Measurements from ENCODE around the gene HTRA3.

Gene HTRA3

GRCh38 chr4:8297141-8297601 lies 27.6 kb downstream of the HTRA3 start:
- no peak for DNase-seq

DNA sequence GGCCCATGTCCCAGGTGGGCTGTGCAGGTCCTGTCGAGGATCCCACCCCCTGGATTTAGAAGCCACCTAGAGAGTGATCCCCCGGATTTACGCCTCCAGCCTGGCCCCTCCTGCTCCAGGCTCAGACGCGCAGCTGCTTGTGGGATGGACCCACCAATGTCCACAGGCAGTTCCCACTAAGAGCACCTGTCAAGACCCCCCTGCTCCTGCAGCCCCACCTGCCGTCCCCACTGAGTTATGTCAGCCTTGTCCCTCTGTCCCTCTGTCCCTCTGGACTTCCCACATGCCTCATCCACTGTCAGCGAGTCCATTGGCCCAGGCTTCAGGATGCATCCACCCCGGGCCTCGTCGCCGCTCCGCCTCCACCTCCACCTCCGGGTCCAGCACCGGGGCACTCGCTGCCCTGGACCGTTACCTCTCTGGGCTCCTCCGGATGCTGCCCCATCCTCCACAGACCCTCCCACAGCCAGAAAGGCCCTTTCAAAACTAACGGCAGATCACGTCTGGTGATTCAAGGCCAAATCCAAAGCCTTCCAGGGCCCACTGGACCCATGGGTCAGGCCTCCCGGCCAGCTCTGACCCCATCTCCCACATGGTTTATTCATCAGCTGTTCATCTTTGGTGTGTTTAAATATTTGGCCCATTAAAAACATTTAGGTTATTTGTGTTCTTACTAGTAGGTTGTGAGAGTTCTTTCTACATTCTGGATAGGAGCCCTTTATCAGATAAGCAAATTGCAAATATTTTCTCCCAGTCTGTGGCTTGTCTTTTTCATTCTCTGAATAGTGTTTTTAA lies 28.3 kb downstream of the HTRA3 start:
- no peak for DNase-seq

DNA sequence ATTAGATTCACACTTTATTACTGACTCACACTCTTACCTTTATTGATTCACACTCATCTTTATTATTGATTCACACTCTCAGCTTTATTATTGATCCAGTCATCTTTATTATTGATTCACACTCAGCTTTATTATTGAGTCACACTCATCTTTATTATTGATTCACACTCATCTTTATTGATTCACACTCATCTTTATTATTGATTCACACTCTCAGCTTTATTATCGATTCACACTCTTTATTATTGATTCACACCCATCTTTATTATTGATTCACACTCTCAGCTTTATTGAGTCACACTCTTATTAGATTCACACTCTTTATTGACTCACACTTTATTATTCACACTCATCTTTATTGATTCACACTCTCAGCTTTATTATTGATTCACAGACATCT lies 31.3 kb downstream of the HTRA3 start:
- no peak for DNase-seq

- DNase-seq: no peak
These were observed 32.5 kb downstream of the HTRA3 start for GRCh38 chr4:8301851-8302730.

DNA sequence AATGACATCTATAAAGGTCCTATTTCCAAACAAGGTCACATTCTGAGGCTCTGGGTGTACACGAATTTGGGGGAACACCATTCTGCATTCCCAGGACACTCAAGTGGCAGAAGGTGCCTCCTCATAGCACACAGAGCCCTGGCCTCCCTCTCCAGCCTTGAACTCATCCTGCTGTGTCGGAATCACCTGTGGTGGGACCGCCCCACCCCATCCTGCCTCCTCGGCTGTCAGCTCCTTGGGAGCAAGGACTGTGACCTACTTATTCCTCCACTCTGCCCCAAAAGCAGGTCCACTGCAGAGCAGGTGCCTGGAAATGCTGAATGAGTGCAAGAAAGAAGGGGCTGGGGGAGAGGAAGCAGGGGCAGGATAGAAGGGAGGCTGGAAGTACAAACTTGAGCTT lies 33.5 kb downstream of the HTRA3 start:
- no peak for DNase-seq

- DNase-seq: no peak
These were observed 34.1 kb downstream of the HTRA3 start for GRCh38 chr4:8303485-8304281.

DNA sequence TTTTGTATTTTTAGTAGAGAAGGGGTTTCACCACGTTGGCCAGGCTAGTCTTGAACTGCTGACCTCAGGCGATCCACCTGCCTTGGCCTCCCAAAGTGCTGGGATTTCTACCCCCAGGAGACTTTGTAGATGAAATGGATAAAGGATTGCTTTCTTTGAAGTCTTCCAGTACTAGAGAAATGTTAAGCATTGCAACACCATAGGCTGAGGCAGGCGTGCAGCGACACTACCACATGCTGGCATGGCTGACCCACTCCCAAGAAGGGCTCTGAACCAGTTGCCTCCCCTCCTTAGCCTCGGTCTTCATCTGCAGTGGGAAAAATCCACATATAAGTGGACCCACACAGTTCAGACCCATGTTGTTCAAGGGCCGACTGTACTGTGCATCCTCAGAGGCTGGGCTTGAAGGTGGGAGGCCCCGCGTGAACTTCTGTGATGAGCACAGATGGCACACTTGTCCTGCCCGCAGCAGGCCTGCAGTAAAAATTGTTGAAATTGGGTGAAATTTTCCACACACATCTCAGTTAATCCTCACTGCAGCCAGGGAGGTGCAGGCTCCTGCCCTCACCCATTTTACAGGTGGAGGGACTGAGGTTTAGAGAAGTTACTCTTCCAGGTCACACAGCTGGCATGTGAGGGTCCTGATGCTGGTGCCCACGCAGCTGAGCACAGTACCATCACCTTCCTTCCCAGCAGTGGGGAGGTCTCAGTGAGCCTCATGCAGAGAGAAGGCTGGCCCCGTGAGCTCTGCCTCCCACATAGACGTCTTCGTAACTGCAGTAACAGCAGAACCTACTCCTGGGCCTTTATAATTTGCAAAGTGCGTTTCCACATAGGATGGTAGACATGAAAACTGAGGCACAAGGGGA lies 35.5 kb downstream of the HTRA3 start:
- DNase-seq: no peak

DNA sequence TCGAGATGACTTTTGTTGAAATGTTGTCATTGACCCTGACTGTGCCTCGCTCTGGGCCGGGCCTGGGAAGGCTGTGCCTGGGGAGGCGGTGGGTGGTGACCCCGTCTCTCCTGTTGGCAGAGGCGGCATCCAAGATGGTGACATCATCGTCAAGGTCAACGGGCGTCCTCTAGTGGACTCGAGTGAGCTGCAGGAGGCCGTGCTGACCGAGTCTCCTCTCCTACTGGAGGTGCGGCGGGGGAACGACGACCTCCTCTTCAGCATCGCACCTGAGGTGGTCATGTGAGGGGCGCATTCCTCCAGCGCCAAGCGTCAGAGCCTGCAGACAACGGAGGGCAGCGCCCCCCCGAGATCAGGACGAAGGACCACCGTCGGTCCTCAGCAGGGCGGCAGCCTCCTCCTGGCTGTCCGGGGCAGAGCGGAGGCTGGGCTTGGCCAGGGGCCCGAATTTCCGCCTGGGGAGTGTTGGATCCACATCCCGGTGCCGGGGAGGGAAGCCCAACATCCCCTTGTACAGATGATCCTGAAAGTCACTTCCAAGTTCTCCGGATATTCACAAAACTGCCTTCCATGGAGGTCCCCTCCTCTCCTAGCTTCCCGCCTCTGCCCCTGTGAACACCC lies 36.4 kb downstream of the HTRA3 start:
- DNase-seq: no peak

DNA sequence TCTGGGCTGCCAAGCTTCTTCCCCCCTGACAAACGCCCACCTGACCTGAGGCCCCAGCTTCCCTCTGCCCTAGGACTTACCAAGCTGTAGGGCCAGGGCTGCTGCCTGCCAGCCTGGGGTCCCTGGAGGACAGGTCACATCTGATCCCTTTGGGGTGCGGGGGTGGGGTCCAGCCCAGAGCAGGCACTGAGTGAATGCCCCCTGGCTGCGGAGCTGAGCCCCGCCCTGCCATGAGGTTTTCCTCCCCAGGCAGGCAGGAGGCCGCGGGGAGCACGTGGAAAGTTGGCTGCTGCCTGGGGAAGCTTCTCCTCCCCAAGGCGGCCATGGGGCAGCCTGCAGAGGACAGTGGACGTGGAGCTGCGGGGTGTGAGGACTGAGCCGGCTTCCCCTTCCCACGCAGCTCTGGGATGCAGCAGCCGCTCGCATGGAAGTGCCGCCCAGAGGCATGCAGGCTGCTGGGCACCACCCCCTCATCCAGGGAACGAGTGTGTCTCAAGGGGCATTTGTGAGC lies 37.0 kb downstream of the HTRA3 start:
- DNase-seq: no peak

GRCh38 chr4:8307121-8307520 lies 37.6 kb downstream of the HTRA3 start:
- no peak for DNase-seq

GRCh38 chr4:8307714-8308113 lies 38.2 kb downstream of the HTRA3 start:
- DNase-seq: no peak

GRCh38 chr4:8308144-8308543 lies 38.6 kb downstream of the HTRA3 start:
- no peak for DNase-seq

DNA sequence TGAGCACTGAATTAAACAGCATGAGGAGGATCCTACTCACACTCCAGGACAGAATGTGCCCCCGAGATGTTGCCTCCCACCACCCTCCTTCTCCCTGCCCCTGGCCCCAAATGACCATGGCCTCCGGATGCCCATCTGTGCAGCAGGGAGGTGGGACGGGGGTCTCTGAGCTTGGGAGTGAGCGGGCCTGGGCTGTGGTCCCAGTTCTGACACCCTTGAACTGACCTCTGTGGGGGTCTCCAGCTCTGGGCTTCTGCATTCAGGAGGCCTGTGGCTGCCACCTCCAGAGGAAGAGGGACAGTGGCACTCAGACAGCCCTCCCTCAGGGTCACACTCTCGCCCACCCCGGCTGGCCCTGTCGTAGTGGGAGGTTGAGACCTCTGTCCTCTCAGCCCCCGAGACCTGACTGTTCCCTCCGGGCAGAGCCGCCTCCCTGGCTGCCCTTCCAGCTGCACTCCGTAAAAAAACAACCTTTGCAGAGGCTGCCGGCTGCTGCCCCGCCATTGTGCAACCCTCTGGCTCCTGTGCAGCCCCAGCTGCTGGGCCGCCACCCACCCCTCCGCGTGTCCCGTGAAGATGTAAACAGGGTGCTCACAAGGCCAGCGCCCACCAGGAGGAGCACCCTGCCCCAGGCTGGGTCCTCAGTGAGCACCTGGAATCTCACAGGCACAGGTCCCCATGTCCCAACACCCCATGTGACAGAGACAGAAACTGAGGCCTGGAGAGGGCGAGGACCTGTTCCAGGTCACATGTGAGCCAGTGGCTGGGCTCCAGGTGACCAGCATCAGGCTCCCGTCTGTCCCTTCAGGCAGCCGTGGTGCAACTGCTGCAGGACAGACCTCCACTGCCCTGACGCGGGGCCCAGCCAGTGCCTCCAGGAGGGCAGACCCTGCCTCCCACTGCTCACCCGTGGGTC lies 39.6 kb downstream of the HTRA3 start:
- DNase-seq: no peak

DNA sequence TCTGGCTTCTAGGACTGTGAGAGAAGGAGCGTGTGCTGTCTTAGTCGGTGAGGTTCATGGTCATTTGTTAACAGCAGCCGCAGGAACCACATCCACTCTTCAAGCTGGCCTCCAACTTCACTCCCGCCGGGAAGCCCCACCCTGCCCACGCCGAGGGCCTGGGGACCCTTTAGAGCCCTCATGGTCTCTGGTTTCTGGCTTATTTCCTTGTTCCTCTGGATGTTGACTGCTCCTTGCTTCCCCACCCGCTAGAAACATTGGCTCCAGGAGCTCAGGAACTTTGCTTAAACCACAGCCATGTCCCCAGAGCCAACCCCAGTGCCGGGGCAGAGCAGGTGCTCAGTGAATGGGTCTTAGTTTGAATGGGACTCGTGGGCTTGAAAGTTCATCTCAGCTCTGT lies 40.8 kb downstream of the HTRA3 start:
- DNase-seq: no peak

DNA sequence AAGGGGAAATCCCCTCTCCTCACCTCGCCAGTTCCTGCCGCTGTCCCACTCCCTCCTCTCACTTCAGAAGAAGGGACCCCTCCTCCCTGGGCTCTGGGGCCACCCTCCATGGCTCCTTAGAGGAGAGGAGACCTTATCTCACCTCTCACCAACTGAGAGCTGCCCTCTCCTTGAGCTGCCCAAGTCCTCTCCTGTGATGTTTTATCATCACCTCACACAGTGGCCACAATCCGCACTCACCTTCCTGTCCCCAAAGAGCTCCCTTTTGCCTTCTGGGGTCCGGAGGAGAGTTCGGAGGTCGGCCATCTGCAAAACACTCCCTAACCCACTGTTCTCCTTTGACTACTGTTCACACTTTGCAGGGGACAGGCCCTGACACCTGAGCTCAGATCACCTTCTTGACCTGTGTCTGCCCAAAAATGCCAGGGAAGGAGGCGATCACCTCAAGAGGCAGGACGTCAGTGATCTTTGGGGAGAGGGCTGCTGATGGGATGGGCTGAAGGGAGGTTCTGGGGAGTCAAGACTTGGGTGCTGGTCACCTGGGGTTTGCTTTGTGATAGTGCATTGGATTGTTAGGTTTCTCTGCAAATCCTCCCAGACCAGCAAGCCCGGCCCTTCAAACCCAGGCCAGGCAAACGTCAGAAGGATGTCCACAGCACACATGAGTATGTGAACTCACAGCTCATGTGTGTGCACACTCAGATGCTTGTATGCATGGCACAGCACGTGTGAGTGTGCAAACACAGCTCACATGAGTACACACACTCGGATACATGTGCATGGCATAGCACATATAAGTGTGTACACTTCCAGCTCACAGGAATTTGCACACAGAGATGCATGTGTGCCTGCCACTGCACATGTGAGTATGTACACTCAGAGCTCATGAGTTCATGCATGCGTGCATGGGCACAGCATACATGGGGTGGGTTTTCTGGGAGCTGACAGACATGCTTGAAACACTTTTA lies 41.8 kb downstream of the HTRA3 start:
- no peak for DNase-seq

DNA sequence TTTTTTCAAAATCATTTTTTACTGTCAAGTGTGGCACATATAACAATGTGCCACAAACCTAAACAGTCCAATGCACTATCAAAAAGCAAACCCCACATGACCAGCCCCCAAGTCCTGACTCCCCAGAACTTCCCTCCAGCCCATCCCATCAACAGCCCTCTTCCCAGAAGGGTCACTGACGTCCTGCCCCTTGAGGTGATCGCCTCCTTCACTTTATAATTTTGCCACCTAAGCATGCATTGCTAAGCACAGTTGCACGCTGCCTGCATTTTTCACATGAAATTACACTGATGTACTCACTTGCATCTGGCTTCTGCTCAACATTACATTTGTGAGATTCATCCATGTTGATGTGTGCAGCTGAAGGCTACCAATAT lies 42.5 kb downstream of the HTRA3 start:
- no peak for DNase-seq

DNA sequence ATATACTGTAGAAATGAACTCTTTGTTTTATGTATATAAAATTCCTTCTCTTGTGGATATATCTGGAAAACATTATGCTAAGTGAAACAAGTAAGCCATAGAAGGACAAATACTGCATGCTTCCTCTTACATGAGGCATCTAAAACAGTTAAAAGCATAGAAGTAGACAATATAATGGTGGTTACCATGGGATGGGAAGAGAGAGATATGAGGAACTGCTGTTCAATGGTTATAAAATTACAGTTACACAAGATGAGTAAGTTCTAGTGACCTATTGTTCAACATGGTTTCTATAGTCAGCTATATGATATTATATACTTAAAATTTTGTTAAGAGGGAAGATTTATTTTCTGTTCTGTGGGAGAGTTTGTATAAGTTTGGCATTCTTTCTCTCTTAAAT lies 43.4 kb downstream of the HTRA3 start:
- DNase-seq: no peak

DNA sequence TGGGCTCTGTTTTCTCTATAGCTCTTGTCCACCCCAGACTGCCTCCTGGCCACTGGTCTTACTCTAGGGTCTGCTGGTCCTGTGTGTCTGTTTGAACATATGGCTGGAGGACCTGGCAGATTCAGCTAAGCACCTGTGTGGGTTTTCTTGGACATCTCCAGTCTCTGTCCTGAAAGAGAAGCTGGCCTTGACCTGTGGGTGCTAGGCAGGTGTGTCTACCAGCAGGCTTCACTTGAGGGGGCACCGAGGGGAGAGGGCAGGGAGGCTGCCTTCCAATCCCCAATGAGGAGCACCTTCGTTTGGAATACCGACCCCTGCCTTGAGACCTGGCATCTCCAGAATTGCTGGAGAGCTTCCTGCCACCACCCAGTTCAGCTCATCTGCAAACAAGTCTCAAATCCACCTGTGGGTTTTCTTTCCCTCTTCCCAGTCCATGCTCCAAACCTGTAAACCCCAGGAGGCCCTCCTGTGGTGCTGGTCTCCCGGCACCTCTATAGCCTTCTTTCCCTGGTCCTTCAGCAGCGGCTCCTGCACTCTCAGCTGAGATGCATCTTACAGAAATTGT lies 45.2 kb downstream of the HTRA3 start:
- DNase-seq: no peak

All from NCI-H1092 treated with DMSO at 0.1 percent for 48 hours (cell line).